HG03139 (cell line): ENCODE measurements around the gene OSBP2.
"Not testable (repeated sequence)": the region's sequence is repeated elsewhere in the genome, so short reads cannot be mapped to it uniquely, and the experiment has no call there.

Experiments used
- ATAC-seq: cut with Tn5 transposase; IDR thresholded peaks from one replicate; pipeline ENCODE4 v1.9.1; 2021; ENCODE audit not compliant: unreplicated experiment

Gene OSBP2

DNA sequence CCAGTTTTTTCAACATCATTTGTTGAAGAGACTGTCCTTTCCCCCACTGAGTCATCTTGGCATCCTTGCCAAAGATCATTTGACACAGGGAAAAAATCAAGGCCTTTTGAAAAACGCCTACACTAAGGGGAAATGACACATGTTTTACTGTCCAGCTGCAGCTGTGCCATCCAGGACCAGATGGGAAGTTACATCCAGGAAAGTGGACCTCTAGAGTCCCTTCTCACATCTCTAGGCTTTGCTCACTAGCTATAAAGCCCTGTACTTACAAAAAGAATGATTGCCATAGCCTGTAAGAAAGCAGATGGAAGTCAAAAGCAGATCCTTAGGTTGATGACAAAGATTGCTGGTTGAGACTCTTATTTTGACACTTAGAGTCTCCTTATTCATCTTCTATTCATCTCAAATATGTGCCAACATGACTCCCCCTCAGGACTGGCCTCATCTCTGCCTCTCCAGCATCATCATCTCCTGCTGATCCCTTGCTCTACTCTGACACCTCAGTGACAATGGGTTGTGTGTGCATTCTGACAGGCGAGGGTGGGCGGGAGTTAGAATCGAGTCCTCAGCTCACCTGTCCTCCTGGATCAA lies 22.8 kb downstream of the OSBP2 start:
- no peak for ATAC-seq

DNA sequence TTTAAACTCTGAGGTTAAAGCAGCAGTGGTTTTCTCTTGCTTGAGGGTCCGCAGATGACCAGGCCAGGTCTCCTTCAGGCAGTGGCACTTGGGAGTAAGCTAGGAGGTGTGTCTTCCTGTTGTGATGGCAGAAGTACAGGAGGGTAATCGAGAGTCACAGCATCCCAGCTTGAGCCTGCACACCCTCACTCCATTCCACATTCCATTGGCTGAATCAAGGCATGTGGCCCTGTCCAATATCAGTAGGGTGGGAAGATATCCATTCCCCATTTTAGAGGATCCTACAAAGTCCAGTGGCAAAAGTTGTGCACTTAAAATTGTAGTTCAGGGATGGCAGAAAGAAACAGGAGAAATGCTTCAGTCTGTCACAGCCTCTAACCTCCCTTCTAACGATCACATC lies 23.3 kb downstream of the OSBP2 start:
- ATAC-seq = no peak

DNA sequence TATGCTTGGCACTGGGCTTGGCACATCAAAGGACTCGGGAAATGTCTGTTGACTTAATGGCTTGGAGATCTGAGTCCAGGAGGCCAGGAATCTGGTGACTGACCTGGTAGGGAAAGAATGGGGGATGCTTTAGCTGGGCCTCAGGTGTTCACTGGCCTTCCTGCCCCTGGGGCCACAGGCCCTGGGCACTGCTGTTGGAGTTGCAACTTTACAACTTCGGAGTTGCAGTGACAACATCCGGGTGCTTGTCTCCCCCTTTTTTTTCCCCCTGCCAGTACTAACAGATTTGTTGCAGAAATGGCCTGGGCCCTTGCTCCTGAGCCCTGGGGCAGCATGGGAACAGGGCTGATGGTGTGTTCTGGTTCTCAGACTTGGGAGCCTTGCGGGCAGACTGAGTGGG lies 23.8 kb downstream of the OSBP2 start:
- ATAC-seq = no peak

GRCh38 chr22:30718938-30719337 lies 24.3 kb downstream of the OSBP2 start:
- ATAC-seq = no peak

- no peak for ATAC-seq
Observed at GRCh38 chr22:30720263-30720837, 25.7 kb downstream of the OSBP2 start.

GRCh38 chr22:30721741-30722140 lies 27.1 kb downstream of the OSBP2 start:
- no peak for ATAC-seq

DNA sequence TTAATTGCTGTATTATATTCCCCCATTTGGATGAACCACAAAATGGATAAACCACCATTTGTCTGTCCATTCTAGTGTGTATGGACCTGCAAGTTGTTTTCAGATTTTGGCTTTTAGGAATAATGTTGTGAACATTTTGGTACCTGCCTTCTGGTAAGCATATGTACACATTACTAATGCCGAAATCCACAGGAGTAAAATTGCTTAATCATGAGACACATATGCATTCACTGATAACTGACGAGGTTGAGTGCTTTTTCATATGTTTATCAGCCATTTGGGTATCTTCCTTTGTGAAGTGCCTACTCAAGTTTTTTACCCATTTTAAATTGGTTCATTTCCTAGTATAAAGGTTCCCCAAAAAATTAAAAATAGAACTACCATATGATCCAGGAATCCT lies 34.2 kb downstream of the OSBP2 start:
- ATAC-seq = no peak

GRCh38 chr22:30731658-30732057 lies 37.0 kb downstream of the OSBP2 start:
- no peak for ATAC-seq

GRCh38 chr22:30732426-30732825 lies 37.8 kb downstream of the OSBP2 start:
- ATAC-seq = no peak

DNA sequence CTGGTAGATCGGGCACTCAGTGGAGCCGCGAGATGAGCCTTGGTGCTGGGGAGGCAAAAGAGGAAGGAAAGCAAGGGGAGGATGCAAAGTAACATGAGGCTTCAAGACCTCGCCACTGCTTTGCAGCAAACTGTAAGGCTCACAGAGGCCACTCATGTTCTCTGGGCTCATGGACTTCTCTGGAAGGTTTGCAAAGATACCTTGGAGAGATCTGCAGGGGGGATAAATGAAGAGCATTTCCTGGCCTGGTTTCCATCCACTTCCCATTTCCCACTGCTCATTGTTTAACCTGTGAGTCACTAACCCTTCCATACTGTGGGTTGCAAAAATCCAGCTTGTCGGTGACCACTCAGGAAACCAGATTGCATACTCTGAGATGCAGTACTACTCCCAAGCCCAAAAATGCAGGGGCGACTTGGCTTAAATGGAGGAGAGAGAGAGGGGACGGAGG lies 38.5 kb downstream of the OSBP2 start:
- no peak for ATAC-seq

DNA sequence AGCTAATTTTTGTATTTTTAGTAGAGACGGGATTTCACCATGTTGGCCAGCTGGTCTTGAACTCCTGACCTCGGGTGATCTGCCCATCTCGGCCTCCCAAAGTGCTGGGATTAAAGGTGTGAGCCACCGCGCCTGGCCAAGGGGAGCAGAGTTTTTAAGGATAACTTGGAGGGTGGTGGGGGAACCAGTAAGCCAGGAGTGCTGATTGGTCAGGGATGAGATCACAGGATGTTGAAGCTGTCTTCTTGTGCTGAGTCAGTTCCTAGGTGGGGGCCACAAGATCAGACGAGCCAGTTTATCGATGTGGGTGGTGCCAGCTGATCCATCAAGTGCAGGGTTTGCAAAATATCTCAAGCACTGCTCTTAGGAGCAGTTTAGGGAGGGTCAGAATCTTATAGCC lies 45.3 kb downstream of the OSBP2 start:
- not testable (repeated sequence) for ATAC-seq

- ATAC-seq = not testable (repeated sequence)
Observed at GRCh38 chr22:30740511-30740910, 45.8 kb downstream of the OSBP2 start.

- no peak for ATAC-seq
Observed at GRCh38 chr22:30742291-30743256, 47.9 kb downstream of the OSBP2 start.

DNA sequence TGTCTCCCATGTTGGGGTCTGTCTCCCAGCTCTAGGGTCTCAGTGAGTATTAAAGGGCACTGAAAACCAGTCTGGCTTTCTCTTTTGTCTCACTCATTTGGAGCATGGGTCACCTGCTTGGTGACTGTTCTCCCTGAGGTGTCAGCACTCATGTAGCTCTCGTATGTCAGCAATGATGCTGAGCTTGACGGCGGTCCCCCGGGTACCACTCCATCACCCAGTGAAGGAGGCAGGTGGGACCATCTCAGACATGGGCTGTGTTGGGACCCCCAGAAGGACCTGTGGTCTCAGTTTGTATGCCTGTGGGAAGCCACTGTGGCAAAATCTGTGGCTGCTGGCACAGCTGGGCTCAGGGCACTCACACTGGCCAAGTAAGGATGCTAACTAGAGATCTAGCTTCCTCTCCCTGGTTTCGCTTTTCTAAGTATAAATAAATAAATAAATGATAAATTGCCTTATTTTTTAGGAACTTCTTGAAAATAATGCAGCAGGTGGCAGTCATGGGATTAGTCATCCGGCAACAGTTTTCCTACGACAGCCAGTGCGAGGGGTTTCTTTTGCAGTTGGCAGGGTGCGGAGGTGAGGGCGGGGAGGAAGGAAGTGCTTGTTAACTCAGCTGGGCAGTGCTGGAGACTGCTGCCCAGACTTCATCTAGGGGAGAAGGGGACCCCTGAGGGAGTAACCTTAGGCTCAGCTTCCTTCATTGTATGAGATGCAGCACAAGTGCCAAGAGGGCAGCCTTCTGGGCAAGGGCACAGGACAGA lies 48.8 kb downstream of the OSBP2 start:
- no peak for ATAC-seq

DNA sequence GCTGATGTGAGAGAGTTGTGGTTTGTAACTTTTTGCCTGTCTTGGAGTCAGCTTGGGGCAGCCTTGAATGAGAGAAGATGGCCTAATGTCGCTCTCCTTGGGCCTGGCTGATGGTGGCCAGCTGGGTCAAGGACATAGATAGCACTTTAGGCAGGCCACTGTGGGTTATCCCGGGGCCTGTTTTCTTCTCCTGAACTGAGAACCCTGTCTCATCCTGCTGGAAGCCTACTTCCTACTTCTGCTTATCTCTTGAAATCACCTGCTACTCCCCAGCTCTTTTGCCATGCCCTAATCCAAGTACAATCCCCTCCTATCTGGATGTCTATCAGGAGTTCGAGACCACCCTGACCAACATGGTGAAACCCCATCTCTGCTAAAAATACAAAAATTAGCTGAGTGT lies 49.5 kb downstream of the OSBP2 start:
- ATAC-seq = no peak

- no peak for ATAC-seq
Observed at GRCh38 chr22:30747493-30747892, 52.8 kb downstream of the OSBP2 start.

DNA sequence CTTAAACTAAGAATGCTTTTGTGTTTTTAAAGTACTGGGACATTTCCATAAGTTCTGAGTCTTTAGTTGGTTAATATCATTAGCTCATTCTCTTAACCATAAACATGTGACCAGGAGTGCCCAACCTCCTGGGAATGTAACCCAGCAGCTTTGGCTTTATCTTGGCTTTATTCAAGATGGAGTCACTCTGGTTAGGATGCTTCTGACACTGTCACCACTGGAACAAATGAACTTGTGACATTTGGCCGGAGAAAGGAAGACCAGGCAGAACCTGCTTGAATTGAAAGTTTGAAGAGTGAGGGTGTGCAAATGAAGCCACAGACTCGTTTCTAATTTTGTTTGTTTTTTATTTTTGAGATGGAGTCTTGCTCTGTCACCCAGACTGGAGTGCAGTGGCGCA lies 54.6 kb downstream of the OSBP2 start:
- ATAC-seq = no peak

GRCh38 chr22:30749849-30750248 lies 55.2 kb downstream of the OSBP2 start:
- ATAC-seq = no peak

DNA sequence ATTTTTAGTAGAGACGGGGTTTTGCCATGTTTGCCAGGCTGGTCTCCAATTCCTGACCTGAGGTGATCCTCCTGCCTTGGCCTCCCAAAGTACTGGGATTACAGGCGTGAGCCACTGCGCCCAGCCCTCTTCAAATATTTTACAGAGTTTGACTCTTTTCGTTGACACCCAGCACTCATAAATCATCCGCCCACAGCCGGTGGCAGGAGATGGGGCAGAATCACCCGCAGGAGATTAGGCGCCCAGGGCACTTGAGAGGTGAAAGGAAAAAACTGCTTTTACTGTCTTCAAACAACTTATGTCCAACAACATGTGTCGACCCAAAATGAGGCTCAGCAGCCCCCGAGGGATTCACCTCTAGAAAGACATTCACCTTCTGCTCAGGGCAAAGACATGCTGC lies 56.9 kb downstream of the OSBP2 start:
- no peak for ATAC-seq

DNA sequence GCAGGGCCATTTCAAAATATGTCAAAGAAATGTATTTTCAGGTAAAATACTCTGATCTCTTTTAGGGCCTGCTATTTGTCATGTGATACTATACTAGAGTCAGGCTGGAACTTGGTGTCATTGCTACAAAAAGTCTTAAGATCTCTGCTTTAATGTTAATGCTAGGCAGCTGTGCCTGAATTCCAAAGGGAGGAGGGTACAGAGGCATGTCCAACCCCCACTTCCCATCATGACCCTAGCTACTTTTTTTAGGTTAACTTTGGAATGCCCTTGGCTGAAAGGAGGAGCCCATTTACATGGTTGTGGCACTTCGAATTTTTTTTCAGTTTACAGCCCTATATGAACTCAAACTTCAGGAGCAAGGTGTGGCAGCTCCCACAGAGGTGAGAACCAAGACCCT lies 58.1 kb downstream of the OSBP2 start:
- ATAC-seq = no peak

DNA sequence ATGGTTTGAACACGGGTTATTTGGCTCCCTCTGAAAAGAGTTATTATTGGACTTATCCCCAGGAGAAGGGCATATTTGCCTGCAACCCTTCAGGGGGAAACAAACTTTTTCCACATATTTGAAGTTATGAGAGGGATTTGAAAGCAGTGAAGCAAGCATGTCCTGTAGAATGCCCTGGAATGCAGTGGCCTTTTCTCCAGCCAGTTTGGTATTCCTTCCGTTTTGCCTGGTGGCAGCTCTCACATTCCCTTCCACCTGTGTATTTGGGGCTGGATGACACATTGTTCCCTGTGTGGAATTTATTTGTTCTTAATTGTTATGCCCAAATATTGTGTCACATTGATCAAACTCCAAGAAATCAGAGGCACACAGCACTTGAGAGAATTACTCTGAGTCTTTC lies 59.0 kb downstream of the OSBP2 start:
- ATAC-seq = no peak
